HepG2 (cell line): ENCODE data around the gene PPP1R1B. TPM values are rescaled to one million over a fixed set of nuclear protein-coding genes. Genes with fewer than 3 reads are reported as not detected.

ENCODE experiments used
- AFF4 ChIP-seq: sonication (generic); formaldehyde crosslinking; IDR thresholded peaks from 2 replicates; pipeline ENCODE4 v1.4.0; 2020; ENCODE audit warnings: missing genetic modification reagents
- AKAP8 ChIP-seq: sonication (generic); formaldehyde crosslinking; IDR thresholded peaks from 2 replicates; pipeline ENCODE4 v1.5.1; 2020; ENCODE audit warnings: mild to moderate bottlenecking, missing genetic modification reagents
- ARNTL ChIP-seq: sonication (generic); formaldehyde crosslinking; IDR thresholded peaks from 2 replicates; pipeline ENCODE4 v1.4.0; 2020; ENCODE audit warnings: mild to moderate bottlenecking, missing genetic modification reagents
- ATF6 ChIP-seq: sonication (generic); formaldehyde crosslinking; conservative IDR thresholded peaks from 2 replicates; pipeline ENCODE4 v1.4.0; 2020; ENCODE audit warnings: missing genetic modification reagents
- BRD4 ChIP-seq: sonication (generic); formaldehyde crosslinking; IDR thresholded peaks from 2 replicates; pipeline ENCODE4 v1.4.0; 2020; ENCODE audit warnings: missing genetic modification reagents
- CBX1 ChIP-seq: IDR thresholded peaks from one replicate; pipeline ENCODE4 v1.6.1; 2016; ENCODE audit warnings: antibody characterized with exemption, low read depth
- HNRNPLL ChIP-seq: fragments of 200-400 bp; formaldehyde crosslinking; IDR thresholded peaks from 2 replicates; pipeline ENCODE4 v1.6.1; 2017; ENCODE audit warnings: mild to moderate bottlenecking, low read depth, low read length; ENCODE audit not compliant: poor library complexity, severe bottlenecking
- KAT8 ChIP-seq: IDR thresholded peaks from 2 replicates; pipeline ENCODE4 v1.6.1; 2016; ENCODE audit warnings: missing genetic modification reagents, missing compliant biosample characterization
- NFRKB ChIP-seq: fragments of 450-650 bp; IDR thresholded peaks from 2 replicates; pipeline ENCODE4 v1.6.1; 2017
- PRDM10 ChIP-seq: sonication (generic); formaldehyde crosslinking; IDR thresholded peaks from 2 replicates; pipeline ENCODE4 v1.4.0; 2020; ENCODE audit warnings: low read depth, missing genetic modification reagents
- SALL2 ChIP-seq: sonication (generic); formaldehyde crosslinking; IDR thresholded peaks from 2 replicates; pipeline ENCODE4 v1.8.1; 2023; ENCODE audit warnings: mild to moderate bottlenecking, missing genetic modification reagents, inconsistent platforms
- SRSF1 ChIP-seq: fragments of 200-400 bp; formaldehyde crosslinking; optimal IDR thresholded peaks from 2 replicates; pipeline ENCODE3; 2017; ENCODE audit warnings: mild to moderate bottlenecking, low read depth, low read length, moderate library complexity
- ZNF18 ChIP-seq: sonication (generic); formaldehyde crosslinking; IDR thresholded peaks from 2 replicates; pipeline ENCODE4 v1.8.0; 2022; ENCODE audit warnings: mild to moderate bottlenecking, missing genetic modification reagents; ENCODE audit not compliant: insufficient replicate concordance
- ZNF24 ChIP-seq: fragments of 450-650 bp; IDR thresholded peaks from 2 replicates; pipeline ENCODE4 v1.6.1; 2017; ENCODE audit warnings: antibody characterized with exemption, mild to moderate bottlenecking
- ZNF282 ChIP-seq: fragments of 450-650 bp; IDR thresholded peaks from 2 replicates; pipeline ENCODE4 v1.6.1; 2018; ENCODE audit not compliant: partially characterized antibody
- ZNF556 ChIP-seq: sonication (generic); formaldehyde crosslinking; IDR thresholded peaks from 2 replicates; pipeline ENCODE4 v1.4.0; 2020; ENCODE audit warnings: mild to moderate bottlenecking, missing genetic modification reagents, borderline replicate concordance
- polyA plus RNA-seq, 8 experiments: library from polyadenylated mRNA; depleted of rRNA in 3 of 8; stranded (reverse) in 7 of 8; unstranded in 1 of 8; fragments of >200 nt; fragmentation: Illumina TruSeq in 4 of 8; extraction: Trizol in 4 of 8; gene quantifications; 2 replicates each; pipeline versions ENCODE4 v1.2.1 to v1.2.3, GENCODE V29; 2011 to 2016; ENCODE audit warnings: low read depth in 4 of 8, missing spikeins in 1 of 8, mixed read lengths in 1 of 8; ENCODE audit not compliant: insufficient read depth in 1 of 8
- total RNA-seq, 5 experiments: library from RNA; depleted of rRNA; stranded (reverse); fragments of >200 nt; fragmentation: Illumina TruSeq; extraction: Trizol; gene quantifications; 2 replicates each; pipeline ENCODE4 v1.2.3, GENCODE V29; 2016; ENCODE audit warnings: low read depth in 1 of 5

The PPP1R1B gene
- total and polyA plus RNA-seq, 2 of the 13 experiments (the other 11 are each of a cell fraction or from before 2014, with no cell fraction given) = 0.08 TPM; not detected in 1

GRCh38 chr17:39653662-39654331 lies 27.0 kb downstream of the PPP1R1B start (continued):
- no peak for TF ChIP-seq AFF4 (CRISPR knock-in tag)
- TF ChIP-seq SRSF1 = no peak
- TF ChIP-seq ARNTL (CRISPR knock-in tag) = 0 out of 2 replicates have a peak, but pooled peaks have one; percentile 22
- peak; percentile 69; the same call in 1 of the 2 replicates for TF ChIP-seq ZNF556
- TF ChIP-seq HNRNPLL = no peak
- no peak for TF ChIP-seq BRD4
- TF ChIP-seq ZNF18 = no peak
- TF ChIP-seq ZNF24 = peak; percentile 93
- TF ChIP-seq NFRKB = no peak
- TF ChIP-seq CBX1 = no peak
- no peak for TF ChIP-seq ATF6 (CRISPR knock-in tag)
- 0 out of 2 replicates have a peak, but pooled peaks have one; percentile 37 for TF ChIP-seq KAT8
- TF ChIP-seq AKAP8 = no peak
- no peak for TF ChIP-seq PRDM10 (CRISPR knock-in tag)
- TF ChIP-seq ZNF282 = no peak
- TF ChIP-seq SALL2 (CRISPR knock-in tag) = 0 out of 2 replicates have a peak, but pooled peaks have one; percentile 51
